PC-3 (cell line): ENCODE data around the gene CTTNBP2NL. TPM values are rescaled to one million over a fixed set of nuclear protein-coding genes. Genes with fewer than 3 reads are reported as not detected.
"Not testable (repeated sequence)": the region's sequence is repeated elsewhere in the genome, so short reads cannot be mapped to it uniquely, and the experiment has no call there.

Experiments used
- ATAC-seq: fragments of 200-7000 bp; cut with Tn5 transposase; 2 replicates; pipeline ENCODE4 v1.9.1; 2020; ENCODE audit warnings: mild to moderate bottlenecking, moderate library complexity
- BruUV-seq: library from RNA; stranded (reverse); fragments of 400-500 nt; replicated peaks from 2 replicates; lab custom pipeline; 2021; lab: Mats Ljungman, UMichigan
- CTCF ChIA-PET: fragments of 300-600 bp; sonication (Branson Sonifier 250); formaldehyde crosslinking; loops from one replicate; lab custom pipeline; 2022; ENCODE audit warnings: antibody characterized with exemption; lab: Charles Lee
- POLR2A ChIA-PET: fragments of 300-600 bp; sonication (Branson Sonifier 250); formaldehyde crosslinking; loops from one replicate; lab custom pipeline; 2022; ENCODE audit warnings: antibody characterized with exemption; ENCODE audit not compliant: unreplicated experiment; lab: Charles Lee
- DNase-seq: peaks from one replicate; pipeline ENCODE4 v3.0.0-alpha.2; 2015
- H2AFZ ChIP-seq: fragments of 300-600 bp; sonication (generic); 2 replicates; pipeline ENCODE4 v1.6.0; 2016; ENCODE audit warnings: antibody characterized with exemption, low read length
- H3F3A ChIP-seq: fragments of 300-600 bp; sonication (generic); one replicate; pipeline ENCODE4 v1.6.0; 2017; ENCODE audit warnings: antibody characterized with exemption, low read length, control low read depth, mild to moderate bottlenecking; ENCODE audit not compliant: unreplicated experiment
- H3K27ac ChIP-seq: fragments of 300-600 bp; sonication (generic); 2 replicates; pipeline ENCODE4 v1.5.1; 2016; ENCODE audit warnings: mild to moderate bottlenecking, low read length
- H3K27me3 ChIP-seq: fragments of 300-600 bp; sonication (generic); 2 replicates; pipeline ENCODE4 v1.6.1; 2016; ENCODE audit warnings: low read length, mixed read lengths
- H3K36me3 ChIP-seq: fragments of 300-600 bp; sonication (generic); 2 replicates; pipeline ENCODE4 v1.6.1; 2016; ENCODE audit warnings: low read depth, mixed run types, low read length, mixed read lengths
- H3K4me1 ChIP-seq: fragments of 300-600 bp; sonication (generic); 2 replicates; pipeline ENCODE4 v1.5.1; 2016; ENCODE audit warnings: low read length; ENCODE audit not compliant: insufficient read depth
- H3K4me2 ChIP-seq: fragments of 300-600 bp; sonication (generic); 2 replicates; pipeline ENCODE4 v1.6.0; 2016; ENCODE audit warnings: low read length
- H3K4me3 ChIP-seq: fragments of 300-600 bp; sonication (generic); 2 replicates; pipeline ENCODE4 v1.5.1; 2016; ENCODE audit warnings: mild to moderate bottlenecking, low read length, mixed read lengths
- H3K79me2 ChIP-seq: fragments of 300-600 bp; sonication (generic); 2 replicates; pipeline ENCODE4 v1.6.1; 2017; ENCODE audit warnings: low read length, mixed read lengths
- H3K9ac ChIP-seq: fragments of 300-600 bp; sonication (generic); 2 replicates; pipeline ENCODE4 v1.6.0; 2016; ENCODE audit warnings: mild to moderate bottlenecking, low read length
- H3K9me2 ChIP-seq: fragments of 300-600 bp; sonication (generic); replicated peaks from 2 replicates; pipeline ENCODE4 v1.6.1; 2016; ENCODE audit warnings: mixed run types, low read length, mixed read lengths
- H3K9me3 ChIP-seq: fragments of 300-600 bp; sonication (generic); 2 replicates; pipeline ENCODE4 v1.6.1; 2016; ENCODE audit warnings: low read length, mixed read lengths
- H4K20me1 ChIP-seq: fragments of 300-600 bp; sonication (generic); 2 replicates; pipeline ENCODE4 v1.6.1; 2016; ENCODE audit warnings: low read length, mixed read lengths
- EZH2 ChIP-seq: fragments of 300-600 bp; sonication (generic); IDR thresholded peaks from one replicate; pipeline ENCODE4 v1.6.1; 2017; ENCODE audit warnings: antibody characterized with exemption, mild to moderate bottlenecking, low read length; ENCODE audit not compliant: unreplicated experiment
- EZH2phosphoT487 ChIP-seq: fragments of 300-600 bp; sonication (generic); IDR thresholded peaks from 2 replicates; pipeline ENCODE4 v1.6.1; 2018; ENCODE audit warnings: mild to moderate bottlenecking, antibody characterized with exemption, low read length, borderline replicate concordance
- intact Hi-C: fragments of 100-400 bp; cut with micrococcal nuclease; formaldehyde crosslinking; loops from 2 replicates; pipeline ENCODE4 v1.9.0; 2023
- total RNA-seq: library from RNA; depleted of rRNA; stranded (reverse); fragments of >200 nt; gene quantifications from 2 replicates; pipeline ENCODE4 v1.2.3, GENCODE V29; 2014
- TF ChIP-seq, protein P1 (sequence below): fragments of 300-600 bp; sonication (generic); conservative IDR thresholded peaks from 2 replicates; pipeline ENCODE4 v1.5.1; 2017; ENCODE audit warnings: antibody characterized with exemption, low read depth, mild to moderate bottlenecking, low read length

CTTNBP2NL gene
- total RNA-seq, 1 experiment from 2014 or later = 9.8 TPM

DNA sequence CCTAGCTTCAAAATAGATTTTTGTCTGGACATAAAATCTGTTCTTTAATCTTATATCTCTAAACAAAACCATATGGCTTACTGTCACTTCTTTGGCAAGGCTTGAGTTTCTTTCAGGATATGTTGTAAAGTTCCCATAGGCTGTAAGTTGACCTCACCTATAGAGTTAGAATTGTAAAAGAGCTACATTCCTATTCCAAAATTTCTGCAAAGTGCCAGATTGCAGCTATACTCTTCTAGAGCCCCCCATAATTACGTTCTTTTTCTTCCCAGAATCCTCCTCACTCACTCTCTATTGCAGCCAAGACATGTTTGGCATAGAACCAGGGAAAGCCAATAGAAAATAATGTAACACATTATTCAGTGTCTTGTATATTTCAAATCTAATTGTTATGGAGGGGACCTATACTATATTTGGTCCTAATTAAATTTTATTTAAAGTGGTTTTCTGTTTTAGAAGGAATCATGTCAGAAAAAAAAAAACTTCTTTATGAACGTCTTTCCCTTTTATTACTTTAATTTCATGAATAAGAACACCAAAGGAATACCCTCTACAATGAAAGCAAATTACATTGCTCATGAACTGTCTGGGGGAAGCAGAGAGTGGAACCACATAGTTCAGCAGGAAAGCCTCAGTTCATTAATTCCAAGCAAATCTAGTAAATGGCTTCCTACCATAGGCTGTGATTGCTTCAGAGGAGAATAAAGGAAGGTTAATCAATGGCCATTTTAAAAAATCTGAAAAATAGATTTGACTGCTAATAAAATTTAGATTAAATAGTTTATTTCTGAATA is 22.3 kb downstream of the CTTNBP2NL start:
- Histone ChIP-seq H3K4me3 (no peak overlapping the region), H4K20me1 (no peaks in the 10 kb centered on the region), H3K36me3 (peaks cover 1% of the 10 kb centered on the region; the same call in 1 of the 2 replicates), H3K79me2 (no peaks in the 10 kb centered on the region), H2AFZ (no peak overlapping the region), H3K4me2 (no peak overlapping the region), H3K4me1 (no peaks in the 10 kb centered on the region), H3F3A (no peaks in the 10 kb centered on the region), H3K27me3 (no peaks in the 10 kb centered on the region), H3K27ac (no peak overlapping the region), H3K9me2 (no peaks in the 10 kb centered on the region), H3K9ac (no peak overlapping the region), H3K9me3 (no peaks in the 10 kb centered on the region)
- ATAC-seq (no peak), DNase-seq (no peak)
- BruUV-seq = no TSS peak
- TF ChIP-seq, protein P1, sequence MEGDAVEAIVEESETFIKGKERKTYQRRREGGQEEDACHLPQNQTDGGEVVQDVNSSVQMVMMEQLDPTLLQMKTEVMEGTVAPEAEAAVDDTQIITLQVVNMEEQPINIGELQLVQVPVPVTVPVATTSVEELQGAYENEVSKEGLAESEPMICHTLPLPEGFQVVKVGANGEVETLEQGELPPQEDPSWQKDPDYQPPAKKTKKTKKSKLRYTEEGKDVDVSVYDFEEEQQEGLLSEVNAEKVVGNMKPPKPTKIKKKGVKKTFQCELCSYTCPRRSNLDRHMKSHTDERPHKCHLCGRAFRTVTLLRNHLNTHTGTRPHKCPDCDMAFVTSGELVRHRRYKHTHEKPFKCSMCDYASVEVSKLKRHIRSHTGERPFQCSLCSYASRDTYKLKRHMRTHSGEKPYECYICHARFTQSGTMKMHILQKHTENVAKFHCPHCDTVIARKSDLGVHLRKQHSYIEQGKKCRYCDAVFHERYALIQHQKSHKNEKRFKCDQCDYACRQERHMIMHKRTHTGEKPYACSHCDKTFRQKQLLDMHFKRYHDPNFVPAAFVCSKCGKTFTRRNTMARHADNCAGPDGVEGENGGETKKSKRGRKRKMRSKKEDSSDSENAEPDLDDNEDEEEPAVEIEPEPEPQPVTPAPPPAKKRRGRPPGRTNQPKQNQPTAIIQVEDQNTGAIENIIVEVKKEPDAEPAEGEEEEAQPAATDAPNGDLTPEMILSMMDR = no peak
- TF ChIP-seq EZH2 (no peak), EZH2phosphoT487 (no peak)
- POLR2A ChIA-PET = no interaction called here
- CTCF ChIA-PET = no interaction called here
- intact Hi-C loops = no loop called here

DNA sequence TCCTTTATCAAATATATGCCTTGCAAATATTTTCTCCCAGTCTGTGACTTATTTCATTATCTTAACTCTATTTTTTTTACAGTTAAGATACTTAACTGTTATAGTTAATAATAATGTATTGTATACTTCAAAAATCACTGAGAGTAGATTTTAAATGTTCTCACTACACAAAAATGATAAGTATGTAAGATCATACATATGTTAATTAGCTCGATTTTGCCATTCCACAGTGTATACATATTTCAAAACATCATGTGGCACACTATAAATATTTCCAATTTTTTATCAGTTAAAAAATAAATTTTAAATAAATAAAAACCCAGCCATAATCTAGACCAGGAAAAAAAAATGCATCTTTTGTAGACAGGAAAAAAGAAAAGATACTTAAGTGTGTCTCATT is 27.2 kb downstream of the CTTNBP2NL start:
- H3K27me3 ChIP-seq = no peaks in the 10 kb centered on the region
- H3K4me2 ChIP-seq = no peak overlapping the region
- H4K20me1 ChIP-seq = no peaks in the 10 kb centered on the region
- H3K36me3 ChIP-seq = no peaks in the 10 kb centered on the region
- no peak overlapping the region for H2AFZ ChIP-seq
- no peak overlapping the region for H3K4me3 ChIP-seq
- ATAC-seq = no peak
- no peaks in the 10 kb centered on the region for H3F3A ChIP-seq
- CTCF ChIA-PET = no interaction called here
- POLR2A ChIA-PET = no interaction called here
- H3K9me2 ChIP-seq = no peaks in the 10 kb centered on the region
- no peaks in the 10 kb centered on the region for H3K9me3 ChIP-seq
- H3K79me2 ChIP-seq = no peaks in the 10 kb centered on the region
- DNase-seq = no peak
- intact Hi-C loops = no loop called here
- H3K9ac ChIP-seq = no peak overlapping the region
- TF ChIP-seq, protein P1 = no peak
- no peak for TF ChIP-seq EZH2phosphoT487
- TF ChIP-seq EZH2 = no peak
- no TSS peak for BruUV-seq
- H3K4me1 ChIP-seq = no peaks in the 10 kb centered on the region
- H3K27ac ChIP-seq = no peak overlapping the region

DNA sequence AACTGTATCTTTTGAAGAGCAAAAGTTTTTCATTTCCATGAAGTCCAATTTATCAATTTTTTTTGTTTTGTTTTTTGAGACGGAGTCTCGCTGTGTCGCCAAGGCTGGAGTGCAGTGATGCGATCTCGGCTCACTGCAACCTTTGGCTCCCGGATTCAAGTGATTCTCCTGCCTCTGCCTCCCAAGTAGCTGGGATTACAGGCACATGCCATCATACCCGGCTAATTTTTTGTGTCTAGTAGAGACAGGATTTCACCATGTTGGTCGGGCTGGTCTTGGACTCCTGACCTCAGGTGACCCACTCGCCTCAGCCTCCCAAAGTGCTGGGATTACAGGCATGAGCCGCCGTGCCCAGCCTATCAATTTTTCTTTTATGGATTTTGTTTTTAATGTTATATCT is 27.7 kb downstream of the CTTNBP2NL start:
- H3K4me1 ChIP-seq, BruUV-seq, H3F3A ChIP-seq, CTCF ChIA-PET, H3K9me3 ChIP-seq, H3K9ac ChIP-seq, POLR2A ChIA-PET, H3K36me3 ChIP-seq, H3K4me2 ChIP-seq, H4K20me1 ChIP-seq, DNase-seq, intact Hi-C loops, H3K27me3 ChIP-seq, H3K79me2 ChIP-seq, H2AFZ ChIP-seq, ATAC-seq, H3K9me2 ChIP-seq, H3K4me3 ChIP-seq, H3K27ac ChIP-seq: not testable (repeated sequence)
